CD14-positive monocyte (primary cell): ENCODE data around the gene VCAN. TPM values are rescaled to one million over a fixed set of nuclear protein-coding genes. Genes with fewer than 3 reads are reported as not detected.

Experiments
- DNase-seq, 3 donors: peaks; one replicate each; pipeline ENCODE4 v3.0.0-alpha.2; 2011 to 2022
- H2AFZ ChIP-seq: 2 replicates; pipeline ENCODE4 v1.6.0; 2012; ENCODE audit warnings: mild to moderate bottlenecking, low read depth, low read length, inconsistent platforms; ENCODE audit not compliant: insufficient read depth, poor library complexity, severe bottlenecking
- H3K27ac ChIP-seq, 2 donors: 1 replicate in 1 of 2; 2 replicates in 1 of 2; pipeline ENCODE4 v1.5.1; 2012 to 2013; ENCODE audit warnings: low read length in 2 of 2, control low read depth in 1 of 2, inconsistent platforms in 1 of 2, low read depth in 1 of 2, mild to moderate bottlenecking in 1 of 2
- H3K27me3 ChIP-seq, 2 donors: one replicate each; pipeline versions ENCODE4 v1.6.0 to v1.6.1; 2011 to 2013; ENCODE audit warnings: low read length in 2 of 2; ENCODE audit not compliant: control insufficient read depth in 2 of 2, insufficient read depth in 2 of 2
- H3K36me3 ChIP-seq, 2 donors: replicated peaks in 1 of 2; 1 replicate in 1 of 2; 2 replicates in 1 of 2; pipeline versions ENCODE4 v1.5.1 to v1.6.1; 2012 to 2013; ENCODE audit warnings: low read length in 2 of 2, control low read depth in 1 of 2, inconsistent platforms in 1 of 2, mild to moderate bottlenecking in 1 of 2; ENCODE audit not compliant: insufficient read depth in 2 of 2, control insufficient read depth in 1 of 2
- H3K4me1 ChIP-seq, 2 donors: 1 replicate in 1 of 2; 2 replicates in 1 of 2; pipeline versions ENCODE4 v1.5.1 to v1.6.1; 2012 to 2013; ENCODE audit warnings: low read length in 2 of 2, control low read depth in 1 of 2, inconsistent platforms in 1 of 2, mild to moderate bottlenecking in 1 of 2, moderate library complexity in 1 of 2; ENCODE audit not compliant: insufficient read depth in 2 of 2, control insufficient read depth in 1 of 2
- H3K4me2 ChIP-seq: replicated peaks from 2 replicates; pipeline ENCODE3; 2012; ENCODE audit warnings: low read length, moderate library complexity, mild to moderate bottlenecking; ENCODE audit not compliant: poor library complexity, severe bottlenecking; ENCODE audit errors: extremely low read depth
- H3K4me3 ChIP-seq, 3 experiments: fragments of 200-600 bp in 1 of 3; sonication (generic) in 1 of 3; replicated peaks in 1 of 3; 1 replicate in 2 of 3; 2 replicates in 1 of 3; pipeline ENCODE4 v1.5.1; 2011 to 2013; ENCODE audit warnings: low read length in 3 of 3, mild to moderate bottlenecking in 3 of 3, control low read depth in 2 of 3, low read depth in 2 of 3, inconsistent platforms in 1 of 3, moderate library complexity in 1 of 3
- H3K79me2 ChIP-seq: 2 replicates; pipeline ENCODE4 v1.6.0; 2012; ENCODE audit warnings: mild to moderate bottlenecking, control low read depth, inconsistent platforms, low read length, moderate library complexity; ENCODE audit not compliant: insufficient read depth
- H3K9ac ChIP-seq: 2 replicates; pipeline ENCODE4 v1.6.0; 2017; ENCODE audit warnings: low read length, mild to moderate bottlenecking; ENCODE audit not compliant: insufficient read depth, poor library complexity, severe bottlenecking
- H3K9me3 ChIP-seq, 2 donors: replicated peaks in 1 of 2; 1 replicate in 1 of 2; 2 replicates in 1 of 2; pipeline versions ENCODE4 v1.5.1 to v1.6.1; 2012 to 2013; ENCODE audit warnings: low read length in 2 of 2, control low read depth in 1 of 2; ENCODE audit not compliant: control insufficient read depth in 1 of 2, insufficient read depth in 1 of 2
- H4K20me1 ChIP-seq: 2 replicates; pipeline ENCODE4 v1.6.0; 2012; ENCODE audit warnings: mild to moderate bottlenecking, low read length, control low read depth, moderate library complexity; ENCODE audit not compliant: insufficient read depth
- H3K27ac Mint-ChIP-seq, 7 donors: one replicate each; pipeline ENCODE4 v1.8.0; 2020; ENCODE audit warnings: mild to moderate bottlenecking in 7 of 7, mixed read lengths in 7 of 7, moderate library complexity in 6 of 7, inconsistent platforms in 2 of 7
- H3K27me3 Mint-ChIP-seq, 3 donors: one replicate each; pipeline ENCODE4 v1.8.0; 2021 to 2022; ENCODE audit warnings: low read depth in 3 of 3, mild to moderate bottlenecking in 3 of 3, mixed read lengths in 3 of 3, moderate library complexity in 3 of 3, inconsistent platforms in 1 of 3
- H3K36me3 Mint-ChIP-seq, 2 donors: one replicate each; pipeline ENCODE4 v1.8.0; 2020; ENCODE audit warnings: mixed read lengths in 2 of 2, inconsistent platforms in 1 of 2, mild to moderate bottlenecking in 1 of 2
- H3K4me1 Mint-ChIP-seq: one replicate; pipeline ENCODE4 v1.8.0; 2020; ENCODE audit warnings: mild to moderate bottlenecking, mixed read lengths
- H3K4me3 Mint-ChIP-seq, 2 donors: one replicate each; pipeline ENCODE4 v1.8.0; 2020; ENCODE audit warnings: mild to moderate bottlenecking in 2 of 2, mixed read lengths in 2 of 2, moderate library complexity in 1 of 2
- H3K9me3 Mint-ChIP-seq, 7 donors: one replicate each; pipeline ENCODE4 v1.8.0; 2020 to 2022; ENCODE audit warnings: mixed read lengths in 7 of 7, mild to moderate bottlenecking in 6 of 7, moderate library complexity in 6 of 7, inconsistent platforms in 2 of 7
- CTCF ChIP-seq: fragments of 200-600 bp; IDR thresholded peaks from one replicate; pipeline ENCODE4 v1.8.0; 2022; ENCODE audit warnings: antibody characterized with exemption, mild to moderate bottlenecking
- WGBS: methylation state at CpG from one replicate; pipeline ENCODE4 v1.1.5; 2013; ENCODE audit warnings: missing lambda C conversion rate; ENCODE audit not compliant: insufficient coverage; 5-methylcytosine and 5-hydroxymethylcytosine counted together
- intact Hi-C, 2 donors: fragments of 100-400 bp; cut with micrococcal nuclease; formaldehyde crosslinking; loops; one replicate each; pipeline versions ENCODE4 v1.15.0 to v1.15.1; 2023
- polyA plus RNA-seq, 3 donors: library from polyadenylated mRNA; depleted of rRNA in 1 of 3; unstranded in 2 of 3; stranded (reverse) in 1 of 3; fragments of 300-500 nt in 2 of 3; fragments of >200 nt in 1 of 3; fragmentation: Illumina TruSeq in 2 of 3; gene quantifications; 1 replicate in 2 of 3; 2 replicates in 1 of 3; pipeline ENCODE4 v1.2.3, GENCODE V29; 2012 to 2021

VCAN gene
- polyA plus RNA-seq, 3 donors = 417 to 844 (median 630) TPM

GRCh38 chr5:83512061-83512745, 40.7 kb downstream of the VCAN start:
- Mint-ChIP-seq H3K4me1 (peaks cover 15% of the 10 kb centered on the region), H3K36me3 (peaks cover 79 to 95% of the 10 kb centered on the region in 2 donors), H3K4me3 (no peak overlapping the region), H3K9me3 (peaks cover 0 to 1% (median 0%) of the 10 kb centered on the region in 7 donors), H3K27me3 (peaks cover 0 to 2% (median 0%) of the 10 kb centered on the region in 3 donors), H3K27ac (peak overlapping the region in 2 of 7 donors; percentile 21 to 73)
- intact Hi-C loops = loop anchor here in 1 of 2 donors (10.0 kb wide), 1 partner anchor 53 kb away; no protein-coding TSS in a partner anchor
- Histone ChIP-seq H3K27me3 (no peaks in the 10 kb centered on the region), H2AFZ (no peak overlapping the region), H3K9ac (no peak overlapping the region), H3K79me2 (peaks cover 81% of the 10 kb centered on the region), H3K4me3 (no peak overlapping the region), H3K9me3 (no peaks in the 10 kb centered on the region), H3K27ac (no peak overlapping the region), H3K4me1 (peaks cover 0 to 4% of the 10 kb centered on the region in 2 donors), H3K36me3 (peaks cover 98 to 100% of the 10 kb centered on the region in 2 donors), H4K20me1 (peaks cover 100% of the 10 kb centered on the region), H3K4me2 (no peak overlapping the region)
- DNase-seq = no peak
- no peak for TF ChIP-seq CTCF
- WGBS = 96% methylated on average over 8 of the region's 13 CpGs

DNA sequence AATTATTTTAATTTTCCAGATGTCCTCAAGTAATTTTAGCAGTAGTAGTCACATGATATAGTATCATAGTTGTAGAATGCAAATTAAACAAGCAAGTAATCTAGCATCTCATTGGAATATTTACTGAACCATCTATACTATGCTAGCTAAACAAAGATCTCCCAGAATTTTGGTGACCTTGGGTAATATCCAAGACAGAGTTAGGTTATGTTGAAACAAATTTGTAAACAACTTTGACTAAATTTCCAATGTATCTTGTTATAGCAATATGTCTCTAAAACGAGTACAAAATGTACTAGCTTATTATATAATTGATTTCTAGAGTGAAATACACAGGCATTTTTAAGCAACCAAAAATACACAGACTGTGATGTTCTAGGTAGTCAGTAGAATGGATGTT, 41.5 kb downstream of the VCAN start:
- peaks cover 0 to 4% of the 10 kb centered on the region in 2 donors for H3K4me1 ChIP-seq
- no peak overlapping the region for H2AFZ ChIP-seq
- H3K27me3 ChIP-seq = no peaks in the 10 kb centered on the region
- H3K27me3 Mint-ChIP-seq = peaks cover 0 to 2% (median 0%) of the 10 kb centered on the region in 3 donors
- no CpG with 5 or more reads among the region's 1 CpG for whole genome bisulfite sequencing
- H3K9me3 ChIP-seq = no peaks in the 10 kb centered on the region
- no peak overlapping the region for H3K4me3 ChIP-seq
- intact Hi-C loops = loop anchor here in 1 of 2 donors (10.0 kb wide), 1 partner anchor 52 kb away; no protein-coding TSS in a partner anchor
- no peak for TF ChIP-seq CTCF
- no peak for DNase-seq
- H3K4me3 Mint-ChIP-seq = no peak overlapping the region
- H3K36me3 ChIP-seq = peaks cover 98 to 100% of the 10 kb centered on the region in 2 donors
- H3K36me3 Mint-ChIP-seq = peaks cover 77 to 90% of the 10 kb centered on the region in 2 donors
- H3K4me1 Mint-ChIP-seq = peaks cover 10% of the 10 kb centered on the region
- no peaks in the 10 kb centered on the region for H3K9me3 Mint-ChIP-seq
- H3K79me2 ChIP-seq = peaks cover 75% of the 10 kb centered on the region
- H3K4me2 ChIP-seq = no peak overlapping the region
- H4K20me1 ChIP-seq = peaks cover 100% of the 10 kb centered on the region
- peak overlapping the region in 1 of 7 donors; percentile 3 for H3K27ac Mint-ChIP-seq
- peak overlapping the region in 1 of 2 donors; percentile 33 for H3K27ac ChIP-seq
- H3K9ac ChIP-seq = no peak overlapping the region
